HepG2 (cell line): ENCODE measurements around the gene TOR1AIP1. TPM values are rescaled to one million over a fixed set of nuclear protein-coding genes. Genes with fewer than 3 reads are reported as not detected.

Source experiments
- ARNTL ChIP-seq: sonication (generic); formaldehyde crosslinking; IDR thresholded peaks from 2 replicates; pipeline ENCODE4 v1.4.0; 2020; ENCODE audit warnings: mild to moderate bottlenecking, missing genetic modification reagents
- DDIT3 ChIP-seq: sonication (generic); formaldehyde crosslinking; IDR thresholded peaks from 2 replicates; pipeline ENCODE4 v1.4.0; 2020; ENCODE audit warnings: mild to moderate bottlenecking, missing genetic modification reagents
- EEA1 ChIP-seq: sonication (generic); formaldehyde crosslinking; IDR thresholded peaks from 2 replicates; pipeline ENCODE4 v1.5.1; 2020; ENCODE audit warnings: mild to moderate bottlenecking, missing genetic modification reagents, borderline replicate concordance
- HOXA3 ChIP-seq: sonication (generic); formaldehyde crosslinking; IDR thresholded peaks from 2 replicates; pipeline ENCODE4 v1.5.0; 2020; ENCODE audit warnings: missing genetic modification reagents
- IRF2 ChIP-seq: IDR thresholded peaks from 2 replicates; pipeline ENCODE4 v1.6.1; 2018; ENCODE audit warnings: missing genetic modification reagents, missing compliant biosample characterization
- KAT2B ChIP-seq: fragments of 150-350 bp; IDR thresholded peaks from 2 replicates; pipeline ENCODE4 v1.6.1; 2014; ENCODE audit warnings: low read depth, low read length, borderline replicate concordance
- KMT2B ChIP-seq: IDR thresholded peaks from 2 replicates; pipeline ENCODE4 v1.6.1; 2016; ENCODE audit warnings: missing genetic modification reagents, missing compliant biosample characterization
- NAIF1 ChIP-seq: sonication (generic); formaldehyde crosslinking; IDR thresholded peaks from 2 replicates; pipeline ENCODE4 v1.5.0; 2020; ENCODE audit warnings: mild to moderate bottlenecking, missing genetic modification reagents, borderline replicate concordance
- NFATC3 ChIP-seq: sonication (generic); formaldehyde crosslinking; IDR thresholded peaks from 2 replicates; pipeline ENCODE4 v1.5.1; 2020; ENCODE audit warnings: mild to moderate bottlenecking, missing genetic modification reagents
- NR1H2 ChIP-seq: sonication (generic); formaldehyde crosslinking; IDR thresholded peaks from 2 replicates; pipeline ENCODE4 v1.8.1; 2022; ENCODE audit warnings: low read depth, missing genetic modification reagents, borderline replicate concordance
- YEATS2 ChIP-seq: sonication (generic); formaldehyde crosslinking; IDR thresholded peaks from 2 replicates; pipeline ENCODE4 v1.4.0; 2020; ENCODE audit warnings: missing genetic modification reagents, borderline replicate concordance
- ZC3H13 ChIP-seq: sonication (generic); formaldehyde crosslinking; IDR thresholded peaks from 2 replicates; pipeline ENCODE4 v1.8.1; 2023; ENCODE audit warnings: mild to moderate bottlenecking, missing genetic modification reagents, moderate library complexity
- ZNF136 ChIP-seq: sonication (generic); formaldehyde crosslinking; IDR thresholded peaks from 2 replicates; pipeline ENCODE4 v1.8.1; 2022; ENCODE audit warnings: low read depth, mild to moderate bottlenecking, moderate library complexity, missing genetic modification reagents
- ZNF24 ChIP-seq: fragments of 450-650 bp; IDR thresholded peaks from 2 replicates; pipeline ENCODE4 v1.6.1; 2017; ENCODE audit warnings: antibody characterized with exemption, mild to moderate bottlenecking
- ZNF264 ChIP-seq: sonication (generic); formaldehyde crosslinking; IDR thresholded peaks from 2 replicates; pipeline ENCODE4 v1.4.0; 2020; ENCODE audit warnings: missing genetic modification reagents
- ZNF3 ChIP-seq: IDR thresholded peaks from 2 replicates; pipeline ENCODE4 v1.7.0; 2017; ENCODE audit warnings: inconsistent platforms
- ZNF619 ChIP-seq: sonication (generic); formaldehyde crosslinking; IDR thresholded peaks from 2 replicates; pipeline ENCODE4 v1.4.0; 2020; ENCODE audit warnings: mild to moderate bottlenecking, missing genetic modification reagents
- ZNF678 ChIP-seq: sonication (generic); formaldehyde crosslinking; IDR thresholded peaks from 2 replicates; pipeline ENCODE4 v1.4.0; 2020; ENCODE audit warnings: mild to moderate bottlenecking, missing genetic modification reagents
- ZNF878 ChIP-seq: sonication (generic); formaldehyde crosslinking; IDR thresholded peaks from 2 replicates; pipeline ENCODE4 v1.8.1; 2023; ENCODE audit warnings: mild to moderate bottlenecking, missing genetic modification reagents, moderate library complexity
- ZSCAN31 ChIP-seq: sonication (generic); formaldehyde crosslinking; IDR thresholded peaks from 2 replicates; pipeline ENCODE4 v1.5.0; 2020; ENCODE audit warnings: low read depth, mild to moderate bottlenecking, missing genetic modification reagents
- polyA plus RNA-seq, 8 experiments: library from polyadenylated mRNA; depleted of rRNA in 3 of 8; stranded (reverse) in 7 of 8; unstranded in 1 of 8; fragments of >200 nt; fragmentation: Illumina TruSeq in 4 of 8; extraction: Trizol in 4 of 8; gene quantifications; 2 replicates each; pipeline versions ENCODE4 v1.2.1 to v1.2.3, GENCODE V29; 2011 to 2016; ENCODE audit warnings: low read depth in 4 of 8, missing spikeins in 1 of 8, mixed read lengths in 1 of 8; ENCODE audit not compliant: insufficient read depth in 1 of 8
- total RNA-seq, 5 experiments: library from RNA; depleted of rRNA; stranded (reverse); fragments of >200 nt; fragmentation: Illumina TruSeq; extraction: Trizol; gene quantifications; 2 replicates each; pipeline ENCODE4 v1.2.3, GENCODE V29; 2016; ENCODE audit warnings: low read depth in 1 of 5
- TF ChIP-seq, protein P1 (sequence below): sonication (generic); formaldehyde crosslinking; IDR thresholded peaks from 2 replicates; pipeline ENCODE4 v1.5.0; 2020; ENCODE audit warnings: mild to moderate bottlenecking, missing genetic modification reagents, borderline replicate concordance
- TF ChIP-seq, protein P2 (sequence below): sonication (generic); formaldehyde crosslinking; conservative IDR thresholded peaks from 2 replicates; pipeline ENCODE4 v1.8.0; 2022; ENCODE audit warnings: mild to moderate bottlenecking, moderate library complexity, missing genetic modification reagents

Gene TOR1AIP1
- total and polyA plus RNA-seq, 2 of the 13 experiments (the other 11 are each of a cell fraction or from before 2014, with no cell fraction given) = 15.6 to 29.0 TPM

GRCh38 chr1:179877586-179878265 lies 4.4 kb upstream of the TOR1AIP1 start, which contains the start of gene TOR1AIP2 (continued):
- TF ChIP-seq, protein P1, sequence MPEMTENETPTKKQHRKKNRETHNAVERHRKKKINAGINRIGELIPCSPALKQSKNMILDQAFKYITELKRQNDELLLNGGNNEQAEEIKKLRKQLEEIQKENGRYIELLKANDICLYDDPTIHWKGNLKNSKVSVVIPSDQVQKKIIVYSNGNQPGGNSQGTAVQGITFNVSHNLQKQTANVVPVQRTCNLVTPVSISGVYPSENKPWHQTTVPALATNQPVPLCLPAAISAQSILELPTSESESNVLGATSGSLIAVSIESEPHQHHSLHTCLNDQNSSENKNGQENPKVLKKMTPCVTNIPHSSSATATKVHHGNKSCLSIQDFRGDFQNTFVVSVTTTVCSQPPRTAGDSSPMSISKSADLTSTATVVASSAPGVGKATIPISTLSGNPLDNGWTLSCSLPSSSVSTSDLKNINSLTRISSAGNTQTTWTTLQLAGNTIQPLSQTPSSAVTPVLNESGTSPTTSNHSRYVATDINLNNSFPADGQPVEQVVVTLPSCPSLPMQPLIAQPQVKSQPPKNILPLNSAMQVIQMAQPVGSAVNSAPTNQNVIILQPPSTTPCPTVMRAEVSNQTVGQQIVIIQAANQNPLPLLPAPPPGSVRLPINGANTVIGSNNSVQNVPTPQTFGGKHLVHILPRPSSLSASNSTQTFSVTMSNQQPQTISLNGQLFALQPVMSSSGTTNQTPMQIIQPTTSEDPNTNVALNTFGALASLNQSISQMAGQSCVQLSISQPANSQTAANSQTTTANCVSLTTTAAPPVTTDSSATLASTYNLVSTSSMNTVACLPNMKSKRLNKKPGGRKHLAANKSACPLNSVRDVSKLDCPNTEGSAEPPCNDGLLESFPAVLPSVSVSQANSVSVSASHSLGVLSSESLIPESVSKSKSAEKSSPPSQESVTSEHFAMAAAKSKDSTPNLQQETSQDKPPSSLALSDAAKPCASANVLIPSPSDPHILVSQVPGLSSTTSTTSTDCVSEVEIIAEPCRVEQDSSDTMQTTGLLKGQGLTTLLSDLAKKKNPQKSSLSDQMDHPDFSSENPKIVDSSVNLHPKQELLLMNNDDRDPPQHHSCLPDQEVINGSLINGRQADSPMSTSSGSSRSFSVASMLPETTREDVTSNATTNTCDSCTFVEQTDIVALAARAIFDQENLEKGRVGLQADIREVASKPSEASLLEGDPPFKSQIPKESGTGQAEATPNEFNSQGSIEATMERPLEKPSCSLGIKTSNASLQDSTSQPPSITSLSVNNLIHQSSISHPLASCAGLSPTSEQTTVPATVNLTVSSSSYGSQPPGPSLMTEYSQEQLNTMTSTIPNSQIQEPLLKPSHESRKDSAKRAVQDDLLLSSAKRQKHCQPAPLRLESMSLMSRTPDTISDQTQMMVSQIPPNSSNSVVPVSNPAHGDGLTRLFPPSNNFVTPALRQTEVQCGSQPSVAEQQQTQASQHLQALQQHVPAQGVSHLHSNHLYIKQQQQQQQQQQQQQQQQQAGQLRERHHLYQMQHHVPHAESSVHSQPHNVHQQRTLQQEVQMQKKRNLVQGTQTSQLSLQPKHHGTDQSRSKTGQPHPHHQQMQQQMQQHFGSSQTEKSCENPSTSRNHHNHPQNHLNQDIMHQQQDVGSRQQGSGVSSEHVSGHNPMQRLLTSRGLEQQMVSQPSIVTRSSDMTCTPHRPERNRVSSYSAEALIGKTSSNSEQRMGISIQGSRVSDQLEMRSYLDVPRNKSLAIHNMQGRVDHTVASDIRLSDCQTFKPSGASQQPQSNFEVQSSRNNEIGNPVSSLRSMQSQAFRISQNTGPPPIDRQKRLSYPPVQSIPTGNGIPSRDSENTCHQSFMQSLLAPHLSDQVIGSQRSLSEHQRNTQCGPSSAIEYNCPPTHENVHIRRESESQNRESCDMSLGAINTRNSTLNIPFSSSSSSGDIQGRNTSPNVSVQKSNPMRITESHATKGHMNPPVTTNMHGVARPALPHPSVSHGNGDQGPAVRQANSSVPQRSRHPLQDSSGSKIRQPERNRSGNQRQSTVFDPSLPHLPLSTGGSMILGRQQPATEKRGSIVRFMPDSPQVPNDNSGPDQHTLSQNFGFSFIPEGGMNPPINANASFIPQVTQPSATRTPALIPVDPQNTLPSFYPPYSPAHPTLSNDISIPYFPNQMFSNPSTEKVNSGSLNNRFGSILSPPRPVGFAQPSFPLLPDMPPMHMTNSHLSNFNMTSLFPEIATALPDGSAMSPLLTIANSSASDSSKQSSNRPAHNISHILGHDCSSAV = no peak
- TF ChIP-seq ZNF264 (no peak), ZNF878 (CRISPR knock-in tag) (no peak), EEA1 (CRISPR knock-in tag) (no peak), ZNF678 (CRISPR knock-in tag) (no peak), NFATC3 (no peak), ZNF3 (CRISPR knock-in tag) (no peak), KMT2B (CRISPR knock-in tag) (peak; percentile 87), ARNTL (CRISPR knock-in tag) (no peak), ZC3H13 (CRISPR knock-in tag) (no peak), ZNF136 (CRISPR knock-in tag) (no peak), ZNF619 (CRISPR knock-in tag) (no peak), DDIT3 (no peak), ZSCAN31 (CRISPR knock-in tag) (0 out of 2 replicates have a peak, but pooled peaks have one; percentile 40), ZNF24 (no peak), NR1H2 (CRISPR knock-in tag) (no peak), YEATS2 (CRISPR knock-in tag) (peak; percentile 42; the same call in 1 of the 2 replicates), KAT2B (no peak), HOXA3 (CRISPR knock-in tag) (peak; percentile 75; the same call in 1 of the 2 replicates), IRF2 (CRISPR knock-in tag) (peak; percentile 84), NAIF1 (CRISPR knock-in tag) (no peak)
- TF ChIP-seq, protein P2, sequence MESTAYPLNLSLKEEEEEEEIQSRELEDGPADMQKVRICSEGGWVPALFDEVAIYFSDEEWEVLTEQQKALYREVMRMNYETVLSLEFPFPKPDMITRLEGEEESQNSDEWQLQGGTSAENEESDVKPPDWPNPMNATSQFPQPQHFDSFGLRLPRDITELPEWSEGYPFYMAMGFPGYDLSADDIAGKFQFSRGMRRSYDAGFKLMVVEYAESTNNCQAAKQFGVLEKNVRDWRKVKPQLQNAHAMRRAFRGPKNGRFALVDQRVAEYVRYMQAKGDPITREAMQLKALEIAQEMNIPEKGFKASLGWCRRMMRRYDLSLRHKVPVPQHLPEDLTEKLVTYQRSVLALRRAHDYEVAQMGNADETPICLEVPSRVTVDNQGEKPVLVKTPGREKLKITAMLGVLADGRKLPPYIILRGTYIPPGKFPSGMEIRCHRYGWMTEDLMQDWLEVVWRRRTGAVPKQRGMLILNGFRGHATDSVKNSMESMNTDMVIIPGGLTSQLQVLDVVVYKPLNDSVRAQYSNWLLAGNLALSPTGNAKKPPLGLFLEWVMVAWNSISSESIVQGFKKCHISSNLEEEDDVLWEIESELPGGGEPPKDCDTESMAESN (CRISPR knock-in tag) = no peak
